Frontal cortex (tissue), 4 donors: ENCODE results near the gene SMCO2. TPM values are rescaled to one million over a fixed set of nuclear protein-coding genes. Genes with fewer than 3 reads are reported as not detected.

ENCODE experiments used
- DNase-seq, 2 donors: peaks; one replicate each; pipeline ENCODE4 v3.0.0; 2012; ENCODE audit warnings: low spot score in 2 of 2
- FAIRE-seq: peaks from 2 replicates; lab custom pipeline; 2012; peaks lifted over from hg19 to GRCh38; lab: Jason Lieb, UNC
- total RNA-seq: library from RNA; depleted of rRNA; stranded (reverse); fragments of >200 nt; gene quantifications from one replicate; pipeline ENCODE4 v1.2.3, GENCODE V29; 2014
- donor health status: control.
- donor health status: control.
- donor health status: control.

Gene SMCO2
- total RNA-seq, 1 donor from 2014 or later: not detected

DNA sequence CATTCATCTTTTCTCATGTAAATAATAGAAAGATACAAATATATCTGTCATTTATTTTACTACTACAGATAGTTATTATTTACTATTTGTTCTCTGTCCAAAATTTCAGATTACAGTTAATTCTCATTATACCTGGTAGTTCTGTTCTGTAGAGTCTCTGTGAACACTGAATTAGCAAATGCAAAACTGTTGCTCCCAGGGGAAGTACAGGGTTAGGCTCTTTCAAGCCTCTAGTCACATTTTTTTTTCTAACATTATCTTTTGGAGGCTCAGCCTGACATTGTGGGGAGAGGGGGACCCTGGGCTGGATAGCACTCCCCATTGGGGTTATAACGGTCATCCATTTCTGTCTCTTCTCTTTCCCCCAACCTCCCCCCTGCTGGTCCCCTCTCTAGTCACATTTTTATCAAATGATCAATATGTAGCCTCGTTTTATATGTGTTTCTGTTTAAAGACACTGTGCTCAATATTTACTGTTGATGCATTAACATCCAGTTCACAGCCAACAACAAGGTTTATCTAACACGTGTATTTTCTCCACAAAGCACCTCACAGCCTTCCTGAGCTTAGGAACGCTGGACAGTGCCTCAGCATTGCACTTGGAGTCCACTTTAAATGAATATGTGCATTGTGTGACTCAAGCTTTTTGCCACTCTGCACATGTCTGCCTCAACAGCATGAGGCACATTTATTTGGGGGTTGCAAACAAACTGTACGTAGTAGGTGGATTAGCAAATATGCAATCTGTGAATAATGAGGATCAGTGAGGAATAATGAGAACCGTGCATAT lies 4.7 kb downstream of the SMCO2 start:
- FAIRE-seq (no peak), DNase-seq (no peak)

DNA sequence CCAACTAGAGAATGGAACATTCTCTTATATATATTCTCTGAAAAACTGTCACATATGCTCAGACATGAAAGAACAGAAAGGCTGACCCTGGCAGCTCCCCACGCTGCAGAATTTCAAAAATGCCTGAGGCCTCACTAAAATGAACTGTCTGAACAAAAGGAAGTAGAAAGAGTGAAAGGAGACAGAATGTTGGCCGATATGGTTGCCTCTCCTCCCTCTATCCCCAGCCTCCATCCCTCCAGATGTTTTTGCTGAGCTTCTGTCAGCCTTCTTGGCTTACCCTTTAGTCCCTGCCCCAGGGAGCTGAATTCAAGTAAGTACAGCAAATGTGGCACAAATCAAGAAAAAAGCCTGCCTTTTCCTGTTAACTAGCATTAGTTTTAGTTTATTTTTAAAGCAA lies 6.9 kb downstream of the SMCO2 start:
- FAIRE-seq (no peak), DNase-seq (no peak)

DNA sequence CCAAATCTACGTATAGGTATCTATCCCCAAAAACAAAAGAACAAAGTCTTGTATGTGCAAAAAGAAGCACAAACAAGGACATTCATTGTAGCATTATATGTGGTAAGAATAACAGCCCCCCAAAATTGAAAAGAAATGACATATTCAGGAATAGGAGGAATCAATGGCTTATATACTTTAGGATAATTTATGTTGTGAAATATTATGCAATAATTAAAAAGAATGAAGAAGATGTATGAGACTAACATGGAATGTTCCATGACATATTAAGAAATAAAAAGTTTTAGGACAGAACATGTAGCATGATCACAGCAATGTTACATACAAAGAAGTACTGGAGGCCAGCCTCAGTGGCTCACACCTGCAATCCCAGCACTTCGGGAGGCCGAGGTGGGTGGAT lies 9.1 kb downstream of the SMCO2 start:
- FAIRE-seq: no peak
- no peak for DNase-seq

DNA sequence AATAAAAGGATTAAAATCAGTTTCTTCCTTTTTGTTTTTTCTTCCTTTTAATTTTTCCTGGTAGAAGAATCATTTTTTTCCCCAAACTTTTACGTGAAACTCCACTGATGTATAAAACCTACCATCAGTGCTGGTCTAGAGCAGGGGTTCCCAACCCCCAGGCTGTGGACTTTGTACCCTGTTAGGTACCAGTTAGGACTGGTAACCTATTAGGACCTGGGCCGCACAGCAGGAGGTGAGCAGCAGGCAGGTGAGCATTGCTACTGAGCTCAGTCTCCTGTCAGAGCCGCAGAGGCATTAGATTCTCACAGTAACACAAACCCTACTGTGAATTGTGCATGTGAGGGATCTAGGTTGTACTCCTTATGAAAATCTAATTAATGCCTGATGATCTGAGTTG lies 10.1 kb downstream of the SMCO2 start:
- DNase-seq (no peak), FAIRE-seq (no peak)

DNA sequence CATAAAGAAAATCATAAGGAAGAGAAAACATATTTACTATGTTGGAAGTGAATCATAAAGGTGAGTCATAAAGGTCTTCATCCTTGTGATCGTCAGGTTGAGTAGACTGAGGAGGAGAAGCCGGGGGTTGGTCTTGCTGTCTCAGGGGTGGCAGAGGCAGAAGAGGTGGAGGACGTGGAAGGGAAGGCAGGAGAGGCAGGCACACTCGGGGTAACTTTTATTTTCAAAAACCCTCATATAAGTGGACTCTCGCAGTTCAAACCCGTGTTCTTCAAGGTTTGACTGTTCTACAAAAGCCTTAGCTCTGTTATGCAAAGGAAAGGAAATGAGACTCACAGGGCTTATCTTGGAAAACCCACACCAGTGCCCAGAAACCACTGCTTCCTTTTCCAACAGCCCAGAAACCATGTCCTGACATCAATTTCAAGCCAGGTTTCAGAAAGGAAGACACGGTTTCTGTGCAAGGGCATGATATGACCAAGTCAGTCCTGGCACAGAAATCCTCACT lies 14.0 kb downstream of the SMCO2 start:
- DNase-seq: no peak

DNA sequence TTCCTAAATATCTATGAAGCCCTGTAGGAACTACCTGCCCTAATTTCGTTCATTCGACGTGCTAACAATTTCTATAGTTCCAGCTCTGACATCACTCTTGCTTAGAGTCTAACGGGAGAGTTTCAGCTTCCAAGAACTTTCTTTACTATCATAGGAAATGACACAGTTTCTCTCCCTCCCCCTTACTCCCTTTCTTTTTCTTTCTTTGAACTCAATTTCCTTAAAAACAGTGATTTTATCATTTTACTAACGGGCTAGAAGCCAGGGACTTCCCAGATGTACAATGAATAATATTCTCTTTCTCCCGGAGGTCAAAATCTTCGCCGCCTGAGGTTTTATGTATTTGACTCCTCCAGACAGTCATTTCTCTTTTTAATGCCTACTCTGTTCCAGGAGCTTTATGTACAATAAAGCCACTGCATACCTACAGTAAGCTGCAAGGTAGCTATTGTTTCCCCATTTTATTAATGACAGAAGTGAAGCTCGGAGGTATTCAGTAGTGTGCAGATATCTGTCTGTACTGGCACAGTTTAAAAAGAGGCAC lies 15.7 kb downstream of the SMCO2 start:
- FAIRE-seq: no peak
- no peak for DNase-seq

More for the DNA sequence above, 14.0 kb downstream of the SMCO2 start:
- FAIRE-seq: no peak

DNA sequence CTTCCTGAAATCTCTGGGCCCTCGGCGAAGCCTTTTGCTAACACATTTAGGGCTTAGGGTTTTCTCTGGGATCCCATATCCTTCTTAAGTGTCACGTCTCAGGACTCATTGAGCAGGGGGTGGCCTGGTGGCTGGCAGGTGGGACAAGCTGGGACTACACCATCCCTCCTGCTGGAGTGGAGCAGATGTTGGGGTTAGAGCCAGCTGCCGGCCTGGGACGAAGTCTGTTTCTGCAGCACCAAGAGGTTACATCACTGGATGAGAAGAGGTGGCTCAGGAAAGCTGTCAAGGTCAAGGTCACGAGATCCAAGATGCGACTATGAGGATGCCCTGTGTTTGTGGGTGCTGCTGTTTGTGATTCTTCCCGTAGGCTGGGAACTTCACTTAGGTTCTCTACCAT lies 16.3 kb downstream of the SMCO2 start:
- DNase-seq (no peak), FAIRE-seq (no peak)

DNA sequence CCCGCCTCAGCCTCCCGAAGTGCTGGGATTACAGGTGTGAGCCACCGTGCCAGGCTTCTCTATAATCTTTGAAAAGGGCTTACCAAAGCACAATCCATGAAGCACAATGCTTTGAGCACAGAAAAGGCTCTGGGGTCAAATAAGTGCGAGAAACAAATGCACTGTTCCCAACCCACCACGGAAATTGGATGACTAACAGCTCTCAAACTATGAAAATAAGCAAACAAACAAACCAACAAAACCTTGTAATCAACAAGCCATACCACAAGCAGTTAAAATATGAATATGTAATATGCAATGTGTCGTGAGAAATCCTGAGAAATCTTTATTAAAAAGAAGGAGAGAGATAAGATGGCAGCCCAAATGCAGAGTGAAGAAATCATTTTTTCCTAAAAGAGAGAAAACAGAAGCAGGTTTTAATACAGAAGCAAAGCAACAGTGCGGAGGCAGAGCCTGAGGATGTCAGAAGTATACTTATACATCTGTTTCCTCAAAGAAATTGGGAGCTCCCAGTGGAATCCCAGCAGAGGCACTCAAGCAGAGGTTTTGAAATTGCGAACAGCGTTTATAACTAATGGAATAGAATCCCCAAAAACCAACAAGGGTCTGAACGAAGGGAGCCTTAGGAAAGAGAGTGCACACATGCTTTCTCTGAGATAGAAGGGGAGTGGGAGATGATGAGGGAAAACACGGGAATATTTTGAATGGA lies 17.1 kb downstream of the SMCO2 start:
- FAIRE-seq (no peak), DNase-seq (no peak)

DNA sequence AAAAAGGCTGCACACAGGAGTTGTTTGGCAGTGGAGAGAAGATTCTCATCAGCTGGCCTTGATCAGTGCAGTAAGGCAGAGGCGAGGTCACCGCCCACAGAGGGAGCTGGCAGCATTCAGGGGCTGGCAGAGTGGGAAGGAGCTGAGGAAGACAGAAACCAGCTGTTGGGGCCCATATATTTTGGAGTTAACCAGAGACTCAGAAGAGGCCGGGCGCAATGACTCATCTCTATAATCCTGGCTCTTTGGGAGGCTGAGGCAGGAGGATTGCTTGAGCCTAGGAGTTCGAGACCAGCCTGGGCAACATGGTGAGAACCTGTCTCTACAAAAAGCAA lies 17.7 kb downstream of the SMCO2 start:
- DNase-seq (no peak), FAIRE-seq (no peak)

DNA sequence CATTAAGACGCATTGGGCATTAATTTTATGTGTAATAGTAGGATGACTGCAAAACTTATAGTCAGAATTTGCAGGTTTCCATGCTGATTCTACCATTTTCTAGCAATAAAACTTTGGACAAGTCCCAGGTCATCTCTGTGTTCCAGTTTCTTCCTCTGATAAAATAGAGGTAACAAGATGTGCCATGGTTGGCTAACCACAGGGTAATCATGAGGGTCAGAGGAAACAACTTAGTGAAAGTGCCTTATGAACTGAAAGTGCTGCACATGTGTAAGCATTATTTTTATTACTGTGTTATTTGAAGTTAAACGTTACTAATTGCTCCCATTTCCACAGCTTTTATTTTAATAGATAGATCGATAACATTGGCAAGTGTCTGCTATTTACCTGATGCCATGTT lies 21.1 kb downstream of the SMCO2 start:
- FAIRE-seq: no peak
- no peak for DNase-seq

DNA sequence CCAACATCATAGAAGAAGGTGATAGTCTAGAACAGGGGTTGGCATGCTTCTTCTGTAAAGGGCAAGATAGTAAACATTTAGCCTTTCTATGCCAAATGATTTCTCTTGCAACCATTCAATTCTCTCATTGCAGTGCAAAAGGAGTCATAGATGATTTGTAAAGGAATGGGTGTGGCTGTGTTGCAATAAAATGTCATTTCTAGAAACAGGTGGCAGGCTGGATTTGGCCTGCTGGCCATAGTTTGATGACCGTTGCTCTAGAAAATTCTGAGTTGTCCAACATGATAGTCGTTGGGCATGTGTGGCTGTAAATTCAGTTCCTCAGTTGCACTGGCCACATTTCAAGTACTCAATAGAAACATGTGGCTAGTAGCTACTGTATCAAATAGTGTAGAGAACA lies 21.7 kb downstream of the SMCO2 start:
- DNase-seq (no peak), FAIRE-seq (no peak)

DNA sequence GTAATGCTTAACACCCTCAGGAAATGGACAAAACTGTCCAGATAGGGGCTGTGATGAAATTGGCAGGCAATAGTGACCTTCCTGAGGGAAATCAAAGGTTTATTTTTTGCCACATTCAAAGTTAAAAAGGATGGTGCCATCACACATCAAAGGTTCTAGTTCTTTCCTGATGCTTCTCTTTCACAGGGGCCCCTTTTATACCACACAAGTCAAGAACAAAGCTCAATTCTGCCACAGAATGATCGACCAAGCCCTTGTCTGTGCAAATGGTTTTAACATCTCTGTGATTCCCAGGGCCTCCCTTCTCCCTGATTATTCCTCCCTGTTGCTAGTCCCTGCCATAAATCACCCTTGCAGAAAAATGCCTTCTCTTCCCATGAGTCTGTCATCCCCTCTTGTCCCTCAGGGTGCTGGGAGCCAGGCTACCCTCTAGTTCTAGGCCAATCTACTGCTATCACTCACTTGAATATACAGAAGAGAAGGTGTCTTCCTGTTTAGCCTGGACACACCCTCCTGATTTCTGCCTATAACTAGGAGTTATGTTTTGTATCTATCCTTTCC lies 22.7 kb downstream of the SMCO2 start:
- no peak for FAIRE-seq
- DNase-seq: no peak

DNA sequence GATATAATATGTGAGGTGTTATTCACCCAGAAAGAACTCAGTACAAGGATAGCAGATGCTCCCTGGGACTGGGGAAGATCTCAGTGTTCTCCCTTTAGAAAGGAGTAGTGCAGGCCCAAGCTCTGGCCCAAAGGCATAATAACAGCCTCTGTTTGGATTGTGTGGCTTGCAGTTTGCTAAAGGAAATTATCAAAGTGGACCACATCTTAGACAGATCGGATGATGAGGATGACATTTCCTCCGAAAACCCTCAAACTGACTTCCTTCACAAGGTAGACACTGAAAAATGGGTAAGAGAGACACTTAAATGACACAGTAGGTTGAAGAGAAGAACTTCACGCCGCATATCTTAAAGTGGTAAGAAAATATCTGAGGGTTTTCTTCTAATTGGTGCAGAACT lies 26.1 kb downstream of the SMCO2 start:
- no peak for FAIRE-seq
- no peak for DNase-seq

DNA sequence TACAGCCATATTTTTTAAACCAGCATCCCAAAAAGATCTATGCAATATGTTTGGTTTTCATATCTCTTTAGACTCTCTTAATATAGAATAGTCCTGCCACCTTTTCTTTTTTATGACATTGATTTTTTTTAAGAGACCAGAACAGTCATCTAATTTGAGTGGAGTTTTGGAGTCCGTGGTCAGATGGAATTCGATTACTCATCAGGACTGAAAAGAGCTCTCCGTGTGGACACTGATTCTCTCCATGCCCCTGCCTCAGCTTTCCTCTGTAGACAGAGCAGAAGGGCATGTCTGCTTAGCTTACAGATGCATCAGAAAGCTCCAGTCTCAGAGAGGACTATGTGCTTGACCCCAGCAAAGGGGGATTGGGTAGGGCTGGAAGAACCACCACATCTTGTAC lies 27.8 kb downstream of the SMCO2 start:
- no peak for FAIRE-seq
- DNase-seq: no peak

DNA sequence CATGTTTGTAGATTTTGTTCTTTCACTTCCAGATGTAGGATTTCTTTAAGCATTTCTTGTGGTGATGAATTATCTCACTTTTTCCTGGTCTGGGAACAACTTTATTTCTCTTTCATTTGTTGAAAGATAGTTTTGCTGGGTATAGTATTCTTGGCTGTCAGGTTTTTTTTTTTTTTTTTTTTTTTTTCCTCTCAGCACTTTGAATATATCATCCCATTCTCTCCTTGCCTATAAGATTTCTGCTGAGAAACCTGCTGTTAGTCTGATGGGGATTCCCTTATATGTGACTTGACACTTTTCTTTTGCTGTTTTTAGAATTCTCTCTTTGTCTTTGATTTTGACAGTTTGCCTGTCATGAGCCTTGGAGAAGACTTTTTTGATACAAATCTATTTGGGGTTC lies 30.5 kb downstream of the SMCO2 start:
- no peak for DNase-seq
- FAIRE-seq: no peak

DNA sequence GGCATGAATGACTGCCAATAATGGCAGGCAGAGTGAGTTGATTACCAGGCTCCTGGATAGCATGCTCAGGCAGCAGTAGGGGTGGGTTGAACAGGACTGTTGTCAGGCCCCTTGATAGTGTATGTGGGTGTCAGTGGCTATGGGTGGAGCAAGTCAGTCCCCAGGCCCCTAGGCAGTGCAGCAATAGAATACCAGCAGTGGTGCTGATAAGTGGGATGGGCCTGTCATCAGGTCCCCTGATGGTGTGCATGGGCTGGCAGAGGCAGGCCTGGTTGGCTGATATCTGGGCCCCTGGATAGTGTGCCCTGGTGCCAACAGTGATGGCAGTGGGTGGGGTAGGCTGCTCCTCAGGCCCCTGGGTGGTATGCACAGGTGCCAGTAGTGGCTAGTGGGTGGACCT lies 32.4 kb downstream of the SMCO2 start:
- no peak for FAIRE-seq

DNA sequence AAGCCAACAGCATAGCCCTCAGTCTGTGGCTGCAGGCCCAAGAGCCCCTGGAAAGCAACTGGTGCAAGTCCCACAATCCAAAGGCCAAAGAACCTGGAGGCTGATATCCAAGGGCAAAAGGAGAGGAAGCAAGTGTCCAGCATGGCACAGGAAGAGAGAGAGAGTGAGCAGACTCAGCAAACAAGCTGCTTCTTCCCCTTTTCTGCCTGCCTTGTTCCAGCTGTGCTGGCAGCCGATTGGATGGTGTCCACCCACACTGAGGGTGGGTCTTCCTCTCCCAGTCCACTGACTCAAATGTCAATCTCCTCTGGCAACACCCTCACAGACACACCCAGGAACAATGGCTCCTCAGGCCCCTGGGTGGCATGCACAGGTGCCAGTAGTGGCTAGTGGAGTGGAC lies 33.5 kb downstream of the SMCO2 start:
- DNase-seq: no peak
- FAIRE-seq: no peak

More for the DNA sequence above, 32.4 kb downstream of the SMCO2 start:
- DNase-seq: no peak

DNA sequence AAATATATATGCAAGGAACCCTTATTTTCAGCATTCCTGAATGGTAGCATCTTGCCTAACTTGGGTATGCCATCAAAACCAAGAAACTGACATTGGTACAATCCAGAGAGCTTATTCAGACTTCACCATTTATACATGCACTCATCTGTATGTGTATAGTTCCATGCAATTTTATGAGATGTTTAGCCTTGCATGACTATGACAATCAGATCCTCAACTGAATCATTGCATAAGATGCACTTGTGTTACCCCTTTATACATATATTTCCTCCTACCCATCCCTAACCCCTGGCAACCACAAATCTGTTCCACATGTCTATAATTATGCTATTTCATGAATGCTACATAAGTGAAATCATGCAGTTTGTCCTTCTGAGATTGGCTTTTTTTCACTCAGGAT lies 40.4 kb downstream of the SMCO2 start:
- FAIRE-seq: no peak
- no peak for DNase-seq

DNA sequence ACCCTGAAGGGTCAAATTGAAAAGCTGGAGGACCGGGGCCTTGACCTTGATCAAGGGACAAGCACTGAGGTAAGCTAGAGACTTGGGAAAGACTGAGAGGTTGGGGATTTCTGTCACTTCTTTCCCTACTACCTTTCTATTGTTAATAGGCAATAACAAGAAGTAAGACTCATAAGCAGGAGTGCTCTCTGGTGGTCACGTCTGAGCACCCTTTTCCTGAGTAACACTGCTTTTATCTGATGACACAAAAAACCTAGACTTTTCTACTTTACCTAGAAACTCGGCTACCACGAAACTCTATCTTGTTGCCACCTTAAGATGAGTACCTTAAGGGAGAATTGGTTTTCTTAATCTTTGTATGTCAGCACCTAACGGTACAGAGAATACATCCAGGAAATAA lies 41.9 kb downstream of the SMCO2 start:
- no peak for FAIRE-seq

DNA sequence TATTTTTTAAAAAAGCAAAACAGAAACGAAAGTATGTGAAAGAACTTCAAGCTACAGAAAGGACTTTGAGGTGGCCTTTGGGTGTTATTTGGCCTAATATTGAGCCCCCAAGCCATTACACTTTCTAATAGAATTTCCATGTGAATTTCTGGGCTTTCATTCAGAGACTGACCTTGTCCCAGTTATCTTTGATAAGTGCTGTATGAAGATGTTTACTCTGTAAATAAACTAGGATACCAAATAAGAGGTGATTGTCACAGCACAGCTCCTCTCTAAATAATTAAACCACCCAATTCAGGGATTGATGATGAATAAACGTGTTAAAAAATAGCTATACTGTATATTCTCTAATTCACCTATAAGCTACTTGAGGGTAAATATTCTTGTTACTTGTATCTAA lies 44.7 kb downstream of the SMCO2 start:
- no peak for FAIRE-seq
- DNase-seq: no peak

More for the DNA sequence above, 41.9 kb downstream of the SMCO2 start:
- DNase-seq: no peak
